ENCODE measurements around the gene RNF146.
"Not testable (repeated sequence)": the region's sequence is repeated elsewhere in the genome, so short reads cannot be mapped to it uniquely, and the experiment has no call there.

RNF146 gene, protein sequence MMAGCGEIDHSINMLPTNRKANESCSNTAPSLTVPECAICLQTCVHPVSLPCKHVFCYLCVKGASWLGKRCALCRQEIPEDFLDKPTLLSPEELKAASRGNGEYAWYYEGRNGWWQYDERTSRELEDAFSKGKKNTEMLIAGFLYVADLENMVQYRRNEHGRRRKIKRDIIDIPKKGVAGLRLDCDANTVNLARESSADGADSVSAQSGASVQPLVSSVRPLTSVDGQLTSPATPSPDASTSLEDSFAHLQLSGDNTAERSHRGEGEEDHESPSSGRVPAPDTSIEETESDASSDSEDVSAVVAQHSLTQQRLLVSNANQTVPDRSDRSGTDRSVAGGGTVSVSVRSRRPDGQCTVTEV

DNA sequence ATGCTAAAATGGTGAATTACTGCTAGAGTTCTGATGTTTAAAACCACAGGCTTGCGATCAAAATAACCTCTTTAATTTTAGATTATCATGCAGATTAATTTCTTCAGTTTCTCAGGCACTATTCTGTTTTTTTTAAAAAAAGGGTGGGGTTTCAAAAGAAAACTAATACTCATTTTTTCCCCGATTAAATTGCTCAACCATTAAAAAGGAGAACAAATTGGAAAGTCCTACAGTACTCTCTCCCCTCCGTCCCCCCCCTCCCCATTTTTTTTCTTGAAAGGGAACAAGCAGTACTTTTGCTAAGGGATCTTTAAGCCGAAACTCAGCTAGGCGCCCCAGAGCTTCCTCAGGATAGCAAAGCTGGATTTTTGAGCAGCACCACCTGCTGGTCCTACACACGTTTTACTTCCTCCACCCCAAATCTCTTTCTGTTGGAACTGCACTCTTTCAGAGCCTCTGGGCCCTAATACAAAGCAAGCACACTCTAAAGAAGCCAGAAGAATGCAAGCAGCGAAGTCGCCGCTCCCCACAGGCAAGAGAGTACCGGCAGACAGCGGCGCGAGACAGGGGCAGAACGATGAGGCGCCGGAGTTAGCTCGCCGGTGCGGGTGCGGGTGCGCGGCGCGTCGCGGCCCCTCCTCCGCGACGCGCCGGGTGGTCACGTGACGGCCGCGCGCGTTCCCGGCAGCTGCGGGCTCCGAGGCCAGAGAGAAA lies at the start of gene RNF146:
Gene RNF146 (plus strand): TSS at position 687 of the 714 bp plus-strand sequence. CDS start 13,475 bp downstream, outside the sequence.
- in situ Hi-C loops (cut with MboI; ENCODE audit: low sequenced_read_pairs), result no loop called here

DNA sequence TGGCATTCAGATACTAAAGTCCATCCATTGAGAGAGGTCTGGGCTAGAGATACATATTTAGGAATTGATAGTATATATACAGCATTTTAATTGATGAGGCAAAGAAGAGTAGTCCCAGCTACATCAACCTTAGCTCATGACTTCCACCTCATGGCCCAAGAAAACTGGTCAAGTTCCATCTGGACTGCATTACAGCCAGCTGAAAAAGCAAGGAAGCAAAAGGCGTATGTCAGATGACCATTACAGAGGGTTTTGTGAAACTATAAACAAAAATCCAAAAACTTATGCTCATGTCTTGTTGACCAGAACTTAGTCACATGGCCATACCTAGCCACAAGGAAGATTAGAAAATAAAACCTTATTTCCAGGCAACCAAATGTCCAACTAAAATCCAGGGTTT lies 46.8 kb upstream of the RNF146 start:
- in situ Hi-C loops (cut with MboI; ENCODE audit: low sequenced_read_pairs), result no loop called here

DNA sequence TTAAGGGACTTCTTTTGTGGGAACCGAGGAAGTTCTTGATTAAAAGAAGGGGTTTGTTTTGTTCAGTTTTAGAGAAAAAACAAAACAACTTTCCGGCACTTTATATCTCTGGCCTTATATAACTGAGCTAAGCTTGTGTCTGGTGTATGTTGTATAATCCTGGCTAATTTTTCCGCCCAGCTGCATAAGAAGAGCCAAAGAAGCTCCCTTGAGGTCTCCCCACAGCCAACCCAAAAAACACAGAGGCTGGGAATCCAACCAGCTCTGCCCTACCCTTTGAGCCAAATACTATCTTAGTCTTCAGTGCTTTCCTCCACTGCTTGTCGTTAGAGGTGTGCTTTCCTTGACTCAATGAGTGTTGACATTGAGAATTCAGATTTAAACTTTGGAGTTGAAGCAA lies 45.5 kb upstream of the RNF146 start:
- in situ Hi-C loops (cut with MboI; ENCODE audit: low sequenced_read_pairs), result no loop called here

DNA sequence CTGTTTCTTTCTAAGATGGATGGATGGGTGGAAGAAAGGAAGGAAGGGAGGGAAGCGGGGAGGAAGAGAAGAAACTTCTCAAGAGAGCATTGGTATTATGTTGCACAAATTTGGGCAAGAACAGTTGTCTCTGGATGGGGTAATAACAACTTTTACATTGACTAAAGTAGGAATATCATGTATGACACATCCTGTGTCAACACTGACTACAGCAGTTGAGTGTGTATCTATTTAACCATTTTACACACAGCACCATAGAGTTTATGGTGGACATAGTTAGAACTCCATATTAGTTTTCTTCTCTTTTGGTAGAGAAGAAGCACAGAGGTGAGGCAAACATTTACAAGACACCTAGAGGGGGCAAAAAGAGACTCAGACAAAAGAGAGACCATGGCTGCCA lies 44.2 kb upstream of the RNF146 start:
- in situ Hi-C loops (cut with MboI; ENCODE audit: low sequenced_read_pairs), result no loop called here

DNA sequence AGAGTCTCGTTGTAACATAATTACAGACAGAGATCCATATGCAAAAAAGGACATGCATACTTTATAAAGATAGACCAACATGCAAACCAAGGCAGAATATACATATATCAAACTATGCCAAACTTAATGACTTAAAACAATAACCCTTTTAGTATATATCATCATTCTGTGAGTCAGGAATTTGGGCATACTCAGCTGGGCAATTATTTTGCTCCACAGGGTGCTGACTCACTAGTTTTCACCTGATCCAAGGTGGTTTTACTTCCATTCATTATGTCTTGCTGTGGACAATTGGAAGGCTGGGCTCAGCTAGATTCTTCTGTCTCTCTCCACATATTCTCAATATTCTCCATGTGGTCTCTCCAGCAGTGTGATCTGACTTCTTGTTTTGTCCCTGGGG lies 41.2 kb upstream of the RNF146 start:
- in situ Hi-C loops (cut with MboI; ENCODE audit: low sequenced_read_pairs), result no loop called here

DNA sequence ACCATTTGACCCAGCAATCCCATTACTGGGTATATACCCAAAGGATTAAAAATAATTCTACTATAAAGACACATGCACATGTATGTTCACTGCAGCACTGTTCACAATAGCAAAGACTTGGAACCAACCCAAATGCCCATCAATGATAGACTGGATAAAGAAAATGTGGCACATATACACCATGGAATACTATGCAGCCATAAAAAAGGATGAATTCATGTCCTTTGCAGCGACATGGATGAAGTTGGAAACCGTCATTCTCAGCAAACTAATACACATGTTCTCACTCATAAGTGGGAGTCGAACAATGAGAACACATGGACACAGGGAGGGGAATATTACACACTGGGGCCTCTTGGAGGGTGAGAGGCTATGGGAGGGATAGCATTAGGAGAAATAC lies 32.8 kb upstream of the RNF146 start:
- in situ Hi-C loops (cut with MboI; ENCODE audit: low sequenced_read_pairs), result not testable (repeated sequence)

DNA sequence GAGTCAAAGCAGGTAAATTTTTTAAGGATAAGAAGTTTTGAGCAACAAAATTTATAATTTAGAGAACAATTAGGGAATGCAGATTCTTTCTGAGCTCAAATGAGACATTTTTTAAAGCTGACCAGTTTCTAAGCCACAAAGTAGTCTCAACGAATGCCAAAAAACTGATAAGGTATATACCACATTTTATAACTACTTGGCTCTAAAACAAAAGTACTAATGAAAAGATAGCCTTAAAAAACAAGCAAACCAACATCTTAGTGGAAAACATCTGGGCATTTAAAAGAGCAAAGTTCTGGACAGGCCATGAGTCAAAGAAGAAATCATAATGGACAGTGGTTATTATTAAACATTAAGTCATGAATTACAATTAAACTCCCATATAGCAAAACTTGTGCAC lies 23.2 kb upstream of the RNF146 start:
- in situ Hi-C loops (cut with MboI; ENCODE audit: low sequenced_read_pairs), result no loop called here

DNA sequence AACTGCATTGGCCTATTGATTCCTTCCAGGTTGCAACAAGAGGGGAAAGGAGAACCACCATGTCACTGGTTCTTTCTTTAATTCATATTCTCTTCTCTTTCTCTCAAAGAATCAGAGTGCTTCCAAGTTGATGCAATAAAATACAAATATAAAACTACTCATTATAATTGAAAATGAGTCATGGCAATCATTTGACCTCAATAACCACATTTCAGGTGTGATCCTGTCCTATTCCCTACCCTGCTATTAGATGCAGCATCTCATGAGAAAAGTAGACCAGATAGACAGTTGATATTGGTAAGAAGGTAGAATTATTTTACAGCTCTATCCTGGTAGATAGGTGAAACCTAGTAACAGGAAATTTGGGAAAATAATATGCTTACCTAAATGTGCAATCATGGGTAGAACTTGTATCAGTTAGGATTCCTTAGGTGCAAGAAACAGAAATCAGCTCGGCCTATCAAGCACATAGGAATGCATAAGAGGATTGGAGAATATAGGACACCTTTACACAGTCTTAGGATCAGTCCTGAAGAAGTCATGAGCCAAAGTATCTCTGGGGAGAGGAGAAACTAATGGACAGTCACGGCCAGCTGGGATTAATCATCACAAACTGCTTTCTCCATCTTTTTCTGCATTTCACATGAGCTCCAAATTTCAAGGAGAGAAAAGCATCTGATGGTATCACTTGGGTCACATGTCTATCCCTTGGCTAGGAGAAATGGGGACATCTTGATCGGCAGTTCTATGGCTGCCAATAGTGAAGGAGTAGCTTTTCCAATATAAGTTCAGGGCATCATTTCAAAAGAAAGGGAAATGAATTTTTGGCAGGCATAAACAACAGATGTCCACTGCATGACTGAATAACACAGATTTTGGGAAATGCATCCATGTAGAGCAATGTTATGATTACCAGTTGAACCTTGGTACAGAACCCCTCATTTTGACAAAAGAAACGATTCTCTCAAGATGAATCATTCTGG lies 19.3 kb upstream of the RNF146 start:
- in situ Hi-C loops (cut with MboI; ENCODE audit: low sequenced_read_pairs), result no loop called here

DNA sequence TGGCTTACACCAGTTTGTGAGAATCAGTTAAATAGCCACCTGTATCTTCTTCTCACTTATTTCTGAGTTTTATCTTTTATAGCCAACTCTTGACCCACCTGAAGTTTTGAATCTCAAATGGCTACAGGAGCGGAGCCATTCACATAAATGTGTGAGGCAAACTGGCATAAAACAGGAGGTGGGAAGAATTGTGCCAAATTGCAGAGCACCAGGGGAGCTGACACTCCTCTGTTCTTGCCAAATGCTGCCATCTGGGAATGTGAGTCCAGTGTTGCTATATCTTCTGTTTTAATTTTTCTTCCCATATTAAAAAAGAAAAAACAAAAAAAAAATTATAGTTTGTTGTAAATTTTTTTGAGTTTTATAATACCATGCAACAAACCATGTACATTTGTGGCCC lies 17.0 kb upstream of the RNF146 start:
- in situ Hi-C loops (cut with MboI; ENCODE audit: low sequenced_read_pairs), result no loop called here

DNA sequence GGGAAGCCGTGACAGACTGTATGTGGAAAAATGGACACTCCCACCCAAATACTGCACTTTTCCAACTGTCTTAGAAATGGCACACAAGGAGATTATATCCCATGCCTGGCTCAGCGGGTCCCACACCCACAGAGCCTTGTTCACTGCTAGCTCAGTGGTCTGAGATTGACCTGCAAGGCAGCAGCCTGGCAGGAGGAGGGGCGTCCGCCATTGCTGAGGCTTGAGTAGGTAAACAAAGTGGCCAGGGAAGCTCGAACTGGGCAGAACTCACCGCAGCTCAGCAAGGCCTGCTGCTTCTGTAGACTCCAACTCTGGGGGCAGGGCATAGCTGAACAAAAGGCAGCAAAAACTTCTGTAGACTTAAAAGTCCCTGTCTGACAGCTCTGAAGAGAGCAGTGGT lies 11.4 kb upstream of the RNF146 start:
- in situ Hi-C loops (cut with MboI; ENCODE audit: low sequenced_read_pairs), result no loop called here

DNA sequence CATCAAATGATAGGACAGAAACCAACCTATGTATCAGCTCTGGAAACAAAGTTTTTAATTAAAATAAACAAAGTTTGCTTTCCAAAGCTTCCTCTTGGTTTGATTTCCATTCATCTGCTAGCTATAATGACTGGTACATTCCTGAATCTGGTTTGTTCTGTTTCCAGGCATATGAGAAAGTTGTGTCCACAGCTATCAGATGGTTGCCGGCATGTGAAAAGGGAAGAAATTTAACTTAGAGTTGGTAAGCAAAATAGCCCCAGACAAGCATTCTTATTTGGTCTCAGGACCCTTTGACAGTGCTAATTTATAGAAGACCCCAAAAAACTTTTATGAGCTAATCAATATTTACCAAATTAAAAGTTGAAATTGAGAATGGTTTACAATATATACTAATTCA lies 3.8 kb upstream of the RNF146 start:
- in situ Hi-C loops (cut with MboI; ENCODE audit: low sequenced_read_pairs), result no loop called here

DNA sequence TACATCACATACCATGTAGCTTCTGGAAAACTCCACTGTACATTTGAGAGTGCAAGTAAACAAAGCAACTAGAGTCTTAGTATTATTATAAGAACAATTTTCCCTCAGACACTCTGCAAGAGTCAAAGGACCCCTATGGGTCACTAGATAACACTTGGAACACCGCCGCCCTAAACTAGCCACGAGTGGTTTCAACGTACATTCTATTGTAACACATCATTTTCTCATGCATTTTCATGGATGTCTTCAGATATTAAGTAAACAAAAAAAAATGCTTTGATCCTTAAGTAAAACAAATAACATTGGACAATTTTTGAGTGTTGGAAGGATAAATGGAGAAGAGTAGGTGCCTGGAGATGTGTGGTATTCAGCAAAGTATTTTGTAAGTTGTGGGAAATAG lies 3.2 kb upstream of the RNF146 start:
- in situ Hi-C loops (cut with MboI; ENCODE audit: low sequenced_read_pairs), result no loop called here

DNA sequence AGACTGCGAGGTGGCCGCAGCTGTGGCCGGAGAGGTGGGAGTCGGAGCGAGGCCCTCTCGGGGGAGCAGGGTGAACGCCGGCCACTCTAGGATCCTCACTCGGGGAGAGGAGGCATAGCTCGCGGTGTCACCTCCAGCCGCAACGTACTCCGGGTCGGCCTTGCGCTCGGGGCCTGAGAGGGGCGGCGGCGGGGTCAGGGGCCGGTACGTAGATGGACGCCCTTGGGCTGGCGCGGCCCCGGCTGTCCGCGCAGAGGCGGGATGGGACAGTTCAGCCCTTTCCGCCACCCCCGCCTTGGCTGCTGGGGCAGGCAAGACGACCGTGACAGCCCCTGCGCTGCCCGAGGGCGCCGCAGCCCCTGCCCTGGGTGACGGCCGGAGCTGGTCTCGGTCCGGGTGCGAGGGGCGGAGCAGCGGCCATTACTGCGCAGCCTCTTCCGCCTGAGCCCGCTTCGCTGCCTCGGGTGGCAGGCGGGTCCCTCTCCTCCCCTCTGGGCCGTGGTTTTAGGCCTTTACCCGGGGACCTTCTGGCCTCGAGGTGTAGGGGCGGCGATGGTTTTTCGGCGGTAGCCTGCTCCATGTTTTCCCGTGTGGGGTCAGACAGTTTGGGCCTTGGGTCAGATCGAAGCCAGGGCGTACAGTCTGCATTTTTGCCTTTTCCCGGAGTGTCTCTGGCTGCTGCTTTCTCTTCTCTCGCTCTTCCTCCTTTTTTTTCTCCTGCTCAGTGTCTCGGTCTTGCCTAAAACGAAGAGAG lies 405 bp downstream of the RNF146 start:
- in situ Hi-C loops (cut with MboI; ENCODE audit: low sequenced_read_pairs), result no loop called here

DNA sequence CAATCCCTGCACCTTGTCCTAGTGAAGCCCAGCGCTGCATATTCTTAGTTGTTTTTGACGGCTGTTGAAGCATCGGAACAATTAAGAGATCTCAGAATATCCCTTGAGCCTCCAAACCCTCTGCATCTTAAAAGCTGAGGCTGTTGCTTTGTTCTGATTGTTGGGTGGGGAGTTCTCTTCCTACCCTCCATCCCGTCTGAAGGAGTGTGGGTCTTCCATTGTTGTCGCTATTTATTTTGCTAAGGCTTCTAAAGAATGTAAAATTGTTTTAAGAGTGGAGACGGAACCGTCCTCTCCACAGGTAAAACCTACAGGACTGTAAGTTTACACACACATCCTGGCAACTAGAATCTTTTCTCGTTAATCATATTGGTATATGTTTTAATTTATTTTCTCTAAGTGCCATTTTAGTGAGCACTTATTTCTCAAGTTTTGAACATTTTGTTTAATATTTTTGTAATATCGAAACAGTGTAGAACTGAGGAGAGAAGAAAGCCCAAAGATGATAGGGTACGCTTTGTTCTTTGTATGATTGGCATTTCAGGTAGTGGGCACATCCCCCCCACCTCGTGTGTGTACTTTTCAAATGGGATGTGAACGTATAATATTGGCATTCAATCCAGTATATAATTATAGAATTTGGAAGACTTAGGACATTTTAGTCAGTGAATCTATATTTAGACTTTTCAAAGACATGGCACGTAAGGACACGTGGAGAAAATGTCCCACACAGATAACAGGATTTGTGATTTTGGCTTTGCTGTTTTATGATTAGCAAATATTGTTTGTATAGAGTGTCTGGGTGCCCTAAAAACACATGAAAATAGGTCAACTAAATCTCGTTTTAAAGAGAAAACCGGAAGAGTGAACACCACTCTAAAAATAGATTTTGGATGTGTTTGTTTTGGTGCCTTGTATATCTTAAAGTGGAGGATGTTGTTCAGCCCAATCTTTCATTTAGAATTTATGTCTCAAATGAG lies 1.3 kb downstream of the RNF146 start:
- in situ Hi-C loops (cut with MboI; ENCODE audit: low sequenced_read_pairs), result no loop called here

DNA sequence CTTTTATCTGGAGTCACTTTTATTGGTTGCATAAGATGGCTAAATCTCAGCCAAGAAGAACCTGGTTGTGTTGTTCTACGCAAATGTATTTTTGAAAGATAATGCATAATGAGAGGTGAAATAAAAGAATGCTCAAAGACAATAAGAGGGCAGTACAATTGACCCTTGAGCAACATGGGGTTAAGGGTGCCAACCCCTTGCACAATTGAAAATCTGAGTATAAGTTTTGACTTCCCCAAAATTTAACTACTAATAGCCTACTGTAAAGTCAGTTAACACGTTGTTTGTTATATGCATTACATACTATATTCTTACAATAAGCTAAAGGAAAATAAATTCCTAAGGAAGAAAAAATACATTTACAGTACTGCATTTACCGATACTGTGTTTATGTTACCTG lies 5.9 kb downstream of the RNF146 start:
- in situ Hi-C loops (cut with MboI; ENCODE audit: low sequenced_read_pairs), result no loop called here

DNA sequence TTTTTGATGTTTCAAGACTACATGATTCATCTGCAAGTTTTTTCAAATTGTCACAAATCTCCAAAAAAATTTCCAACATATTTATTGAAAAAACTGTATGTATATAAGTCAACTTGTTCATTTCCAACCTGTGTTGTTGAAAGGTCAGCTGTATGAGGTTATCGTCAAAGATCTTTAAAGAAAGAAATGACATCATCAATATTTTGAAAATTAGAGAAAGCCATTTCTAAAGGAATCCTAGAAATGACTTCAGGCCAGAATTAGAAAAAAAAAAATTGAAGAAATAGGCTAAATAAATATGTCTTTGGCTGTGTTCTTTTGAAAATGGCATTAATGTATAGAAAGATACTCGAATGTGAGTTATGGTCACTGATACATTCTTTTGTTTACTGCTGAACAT lies 6.8 kb downstream of the RNF146 start:
- in situ Hi-C loops (cut with MboI; ENCODE audit: low sequenced_read_pairs), result no loop called here

DNA sequence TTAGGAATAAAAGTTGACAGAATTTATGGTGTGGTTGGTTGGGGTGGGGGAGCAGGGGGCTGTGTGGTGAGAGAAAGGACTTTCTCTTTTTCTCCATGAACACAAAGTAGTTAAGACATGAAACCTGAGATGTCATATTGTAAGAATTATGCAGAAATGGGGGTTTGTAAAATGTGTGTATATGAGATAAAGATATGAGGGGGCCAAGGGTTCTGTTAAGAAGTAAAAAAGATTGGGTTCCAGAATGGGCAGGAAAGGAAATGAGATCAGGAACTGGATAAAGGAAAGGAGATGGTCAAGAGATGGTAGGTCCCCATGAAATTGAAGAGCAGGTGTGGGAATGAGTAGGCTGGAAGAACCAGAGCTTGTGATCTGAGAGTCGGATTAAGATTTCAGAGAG lies 9.7 kb downstream of the RNF146 start:
- in situ Hi-C loops (cut with MboI; ENCODE audit: low sequenced_read_pairs), result no loop called here

DNA sequence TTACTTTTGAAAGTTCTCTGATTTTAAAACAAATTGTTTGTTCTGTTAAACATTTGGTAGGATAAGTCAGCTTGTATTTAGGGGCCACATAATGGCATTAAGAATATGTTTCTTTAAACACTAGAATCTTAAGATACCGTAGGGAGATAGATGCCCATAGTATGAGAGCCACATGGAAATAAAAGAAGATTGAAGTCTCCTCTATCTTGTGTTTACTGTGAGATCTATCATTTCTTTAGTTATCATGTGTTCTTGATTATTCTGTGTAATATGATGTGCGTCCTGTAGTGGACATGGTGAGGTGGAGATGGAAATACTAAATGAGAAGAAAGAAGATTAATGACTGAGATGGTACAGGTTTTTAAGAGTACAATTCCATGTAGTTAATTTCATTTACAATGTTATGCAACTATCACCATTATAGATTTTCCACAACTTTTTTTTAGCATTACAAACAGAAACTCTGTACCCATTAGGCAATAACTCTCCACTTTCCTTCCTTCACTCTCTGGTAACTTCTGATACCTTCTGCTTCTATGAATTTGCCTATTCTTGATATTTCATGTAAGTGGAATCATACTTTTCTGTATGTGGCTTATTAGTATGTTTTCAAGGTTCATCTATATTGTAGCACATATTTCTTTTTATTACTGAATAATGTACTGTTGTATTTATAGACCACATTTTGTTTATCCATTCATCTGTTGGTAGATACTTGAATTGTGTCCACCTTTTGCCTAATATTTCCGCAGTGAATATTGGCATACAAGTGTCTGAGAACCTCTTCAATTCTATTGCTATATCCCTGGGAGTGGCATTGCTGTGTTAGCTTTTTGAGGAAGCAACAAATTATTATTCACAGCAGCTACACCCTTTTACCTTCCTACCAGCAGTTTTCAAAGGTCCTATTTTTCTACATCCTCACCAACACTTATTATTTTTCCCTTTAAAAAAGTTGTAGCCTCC lies 11.5 kb downstream of the RNF146 start:
- in situ Hi-C loops (cut with MboI; ENCODE audit: low sequenced_read_pairs), result no loop called here
